Measurements from ENCODE around the gene SRRD. TPM values are rescaled to one million over a fixed set of nuclear protein-coding genes. Genes with fewer than 3 reads are reported as not detected.

SRRD gene
- total and polyA plus RNA-seq, 2 of the 13 experiments (the other 11 are each of a cell fraction or from before 2014, with no cell fraction given), result 22.8 to 36.6 TPM

- TF ChIP-seq, protein P1, sequence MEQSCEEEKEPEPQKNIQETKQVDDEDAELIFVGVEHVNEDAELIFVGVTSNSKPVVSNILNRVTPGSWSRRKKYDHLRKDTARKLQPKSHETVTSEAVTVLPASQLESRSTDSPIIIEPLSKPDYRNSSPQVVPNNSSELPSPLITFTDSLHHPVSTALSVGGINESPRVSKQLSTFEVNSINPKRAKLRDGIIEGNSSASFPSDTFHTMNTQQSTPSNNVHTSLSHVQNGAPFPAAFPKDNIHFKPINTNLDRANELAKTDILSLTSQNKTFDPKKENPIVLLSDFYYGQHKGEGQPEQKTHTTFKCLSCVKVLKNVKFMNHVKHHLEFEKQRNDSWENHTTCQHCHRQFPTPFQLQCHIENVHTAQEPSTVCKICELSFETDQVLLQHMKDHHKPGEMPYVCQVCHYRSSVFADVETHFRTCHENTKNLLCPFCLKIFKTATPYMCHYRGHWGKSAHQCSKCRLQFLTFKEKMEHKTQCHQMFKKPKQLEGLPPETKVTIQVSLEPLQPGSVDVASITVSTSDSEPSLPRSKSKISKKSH (CRISPR knock-in tag; IDR thresholded peaks at IDR 0.05; ENCODE audit: borderline replicate concordance), result peak; percentile 94
- TF ChIP-seq CHD2 (IDR thresholded peaks at IDR 0.05; ENCODE audit: low read depth, low read length) (peak; percentile 93), JUN (CRISPR knock-in tag; IDR thresholded peaks at IDR 0.05) (0 out of 2 replicates have a peak, but pooled peaks have one; percentile 17), ZNF550 (CRISPR knock-in tag; IDR thresholded peaks at IDR 0.05; ENCODE audit: borderline replicate concordance) (0 out of 2 replicates have a peak, but pooled peaks have one; percentile 29), MLXIP (CRISPR knock-in tag; IDR thresholded peaks at IDR 0.05; ENCODE audit: borderline replicate concordance) (no peak), SMAD3 (CRISPR knock-in tag; IDR thresholded peaks at IDR 0.05) (0 out of 2 replicates have a peak, but pooled peaks have one; percentile 28), HNRNPLL (IDR thresholded peaks at IDR 0.05; ENCODE audit: low read depth, low read length, poor library complexity, severe bottlenecking) (peak; percentile 64), KDM5B (CRISPR knock-in tag; IDR thresholded peaks at IDR 0.05; ENCODE audit: borderline replicate concordance) (peak; percentile 56; the same call in 1 of the 2 replicates), NR1H2 (CRISPR knock-in tag; IDR thresholded peaks at IDR 0.05; ENCODE audit: borderline replicate concordance, low read depth) (no peak), ELF1 (CRISPR knock-in tag; IDR thresholded peaks at IDR 0.05) (peak; percentile 100), ZNF556 (CRISPR knock-in tag; IDR thresholded peaks at IDR 0.05; ENCODE audit: borderline replicate concordance) (peak; percentile 83; the same call in 1 of the 2 replicates), ZNF724P (CRISPR knock-in tag; IDR thresholded peaks at IDR 0.05; ENCODE audit: borderline replicate concordance) (peak; percentile 39; the same call in 1 of the 2 replicates), U2AF2 (IDR thresholded peaks at IDR 0.05; ENCODE audit: low read depth, low read length) (0 out of 2 replicates have a peak, but pooled peaks have one; percentile 66), SIN3B (IDR thresholded peaks at IDR 0.05; ENCODE audit: low read length) (peak; percentile 75), MNT (IDR thresholded peaks at IDR 0.05) (peak; percentile 74), RXRA (CRISPR knock-in tag; IDR thresholded peaks at IDR 0.05) (peak; percentile 51; the same call in 1 of the 2 replicates), GZF1 (CRISPR knock-in tag; IDR thresholded peaks at IDR 0.05) (peak; percentile 72; the same call in 1 of the 2 replicates), SOX5 (CRISPR knock-in tag; IDR thresholded peaks at IDR 0.05; ENCODE audit: borderline replicate concordance) (0 out of 2 replicates have a peak, but pooled peaks have one; percentile 9), FOXA3 (CRISPR knock-in tag; IDR thresholded peaks at IDR 0.05) (0 out of 2 replicates have a peak, but pooled peaks have one; percentile 43), RAD51 (IDR thresholded peaks at IDR 0.05; ENCODE audit: borderline replicate concordance) (no peak), CCDC6 (CRISPR knock-in tag; IDR thresholded peaks at IDR 0.05) (peak; percentile 71; the same call in 1 of the 2 replicates), ZFAT (CRISPR knock-in tag; conservative IDR thresholded peaks at IDR 0.05) (no peak), PHF20 (CRISPR knock-in tag; IDR thresholded peaks at IDR 0.05) (peak; percentile 100), ZNF230 (CRISPR knock-in tag; IDR thresholded peaks at IDR 0.05) (0 out of 2 replicates have a peak, but pooled peaks have one; percentile 54), ZNF788 (CRISPR knock-in tag; IDR thresholded peaks at IDR 0.05; ENCODE audit: borderline replicate concordance) (peak; percentile 94)
Observed at GRCh38 chr22:26512149-26512793, 28.6 kb downstream of the SRRD start, which contains the start of gene TFIP11 (continued).
